B cell (primary cell): ENCODE data around the gene PDPN. TPM values are rescaled to one million over a fixed set of nuclear protein-coding genes. Genes with fewer than 3 reads are reported as not detected.

Experiments used
- ATAC-seq: fragments of 200-7000 bp; cut with Tn5 transposase; one replicate; pipeline ENCODE4 v1.10.0; 2021; ENCODE audit warnings: low read depth, mild to moderate bottlenecking, moderate number of reproducible peaks, moderate library complexity
- CTCF ChIA-PET: fragments of 350-600 bp; sonication (Branson Sonifier 250); formaldehyde crosslinking; loops from one replicate; lab custom pipeline; 2021; ENCODE audit warnings: antibody characterized with exemption, inconsistent platforms; lab: Charles Lee
- POLR2A ChIA-PET: fragments of 350-600 bp; sonication (Branson Sonifier 250); formaldehyde crosslinking; loops from one replicate; lab custom pipeline; 2021; ENCODE audit warnings: antibody characterized with exemption; lab: Charles Lee
- DNase-seq: peaks from one replicate; pipeline ENCODE4 v3.0.0; 2013
- H2AFZ ChIP-seq: 2 replicates; pipeline ENCODE4 v1.6.1; 2012; ENCODE audit warnings: mild to moderate bottlenecking, low read depth, low read length; ENCODE audit not compliant: insufficient read depth, poor library complexity, severe bottlenecking
- H3K27ac ChIP-seq, 2 donors: 1 replicate in 1 of 2; 2 replicates in 1 of 2; pipeline ENCODE4 v1.5.1; 2012 to 2013; ENCODE audit warnings: low read length in 2 of 2, mild to moderate bottlenecking in 2 of 2, moderate library complexity in 1 of 2
- H3K27me3 ChIP-seq, 4 experiments: fragments of 200-600 bp in 1 of 4; sonication (generic) in 1 of 4; replicated peaks in 1 of 4; 1 replicate in 2 of 4; 2 replicates in 2 of 4; pipeline versions ENCODE4 v1.6.1 to v1.7.0; 2013 to 2016; ENCODE audit warnings: low read length in 3 of 4, mild to moderate bottlenecking in 2 of 4, mixed read lengths in 1 of 4, moderate library complexity in 1 of 4; ENCODE audit not compliant: insufficient read depth in 4 of 4, control insufficient read depth in 3 of 4; ENCODE audit errors: control extremely low read depth in 1 of 4
- H3K36me3 ChIP-seq, 2 experiments: replicated peaks in 1 of 2; 1 replicate in 1 of 2; 2 replicates in 1 of 2; pipeline versions ENCODE4 v1.6.1 to v1.7.1; 2013; ENCODE audit warnings: low read length in 1 of 2; ENCODE audit not compliant: insufficient read depth in 2 of 2, control insufficient read depth in 1 of 2; ENCODE audit errors: control extremely low read depth in 1 of 2, extremely low read depth in 1 of 2
- H3K4me1 ChIP-seq, 2 donors: fragments of 200-600 bp in 1 of 2; sonication (generic) in 1 of 2; 1 replicate in 1 of 2; 2 replicates in 1 of 2; pipeline versions ENCODE4 v1.5.1 to v1.6.1; 2013 to 2017; ENCODE audit warnings: low read length in 2 of 2; ENCODE audit not compliant: control insufficient read depth in 2 of 2, insufficient read depth in 2 of 2
- H3K4me2 ChIP-seq: replicated peaks from 2 replicates; pipeline ENCODE3; 2012; ENCODE audit warnings: mild to moderate bottlenecking, low read depth, low read length; ENCODE audit not compliant: poor library complexity, severe bottlenecking
- H3K4me3 ChIP-seq, 5 experiments: fragments of 200-600 bp in 1 of 5; sonication (generic) in 1 of 5; 1 replicate in 3 of 5; 2 replicates in 2 of 5; pipeline versions ENCODE4 v1.5.1 to v1.7.0; 2011 to 2016; ENCODE audit warnings: low read length in 4 of 5, mild to moderate bottlenecking in 4 of 5, low read depth in 2 of 5, control low read depth in 1 of 5, moderate library complexity in 1 of 5; ENCODE audit not compliant: insufficient read depth in 1 of 5; ENCODE audit errors: control extremely low read depth in 1 of 5, extremely low read depth in 1 of 5
- H3K79me2 ChIP-seq: fragments of 200-600 bp; sonication (generic); one replicate; pipeline ENCODE4 v1.6.0; 2016; ENCODE audit warnings: low read length; ENCODE audit not compliant: control insufficient read depth, insufficient read depth
- H3K9ac ChIP-seq: fragments of 200-600 bp; sonication (generic); 2 replicates; pipeline ENCODE4 v1.6.1; 2017; ENCODE audit warnings: mild to moderate bottlenecking, low read length, moderate library complexity
- H3K9me3 ChIP-seq, 3 donors: one replicate each; pipeline versions ENCODE4 v1.6.1 to v1.7.1; 2013; ENCODE audit warnings: low read length in 2 of 3; ENCODE audit not compliant: control insufficient read depth in 2 of 3, insufficient read depth in 1 of 3; ENCODE audit errors: control extremely low read depth in 1 of 3
- H4K20me1 ChIP-seq: 2 replicates; pipeline ENCODE4 v1.6.0; 2012; ENCODE audit warnings: mild to moderate bottlenecking, low read length; ENCODE audit not compliant: insufficient read depth, control insufficient read depth, poor library complexity, severe bottlenecking
- H3K27ac Mint-ChIP-seq: one replicate; pipeline ENCODE4 v1.8.0; 2021; ENCODE audit warnings: mixed read lengths
- H3K27me3 Mint-ChIP-seq: one replicate; pipeline ENCODE4 v1.8.0; 2021; ENCODE audit warnings: mixed read lengths
- H3K4me1 Mint-ChIP-seq: one replicate; pipeline ENCODE4 v1.8.0; 2021; ENCODE audit warnings: mixed read lengths
- H3K4me3 Mint-ChIP-seq: one replicate; pipeline ENCODE4 v1.8.0; 2021; ENCODE audit warnings: mixed read lengths
- H3K9me3 Mint-ChIP-seq: one replicate; pipeline ENCODE4 v1.8.0; 2022; ENCODE audit warnings: mixed read lengths; ENCODE audit not compliant: insufficient read depth
- CTCF ChIP-seq: fragments of 200-600 bp; IDR thresholded peaks from one replicate; pipeline ENCODE4 v1.8.0; 2022; ENCODE audit warnings: antibody characterized with exemption, mild to moderate bottlenecking
- EZH2 ChIP-seq: IDR thresholded peaks from 2 replicates; pipeline ENCODE4 v1.6.1; 2012; ENCODE audit warnings: borderline replicate concordance, low read depth, mild to moderate bottlenecking, moderate library complexity, low read length; ENCODE audit not compliant: insufficient read depth, poor library complexity, severe bottlenecking
- WGBS: methylation state at CpG from one replicate; pipeline ENCODE4 v1.1.5; 2013; ENCODE audit warnings: missing lambda C conversion rate; ENCODE audit not compliant: insufficient coverage; 5-methylcytosine and 5-hydroxymethylcytosine counted together
- intact Hi-C: fragments of 100-400 bp; cut with micrococcal nuclease; formaldehyde crosslinking; loops from one replicate; pipeline ENCODE4 v1.10.0; 2022
- polyA plus RNA-seq: library from polyadenylated mRNA; depleted of rRNA; stranded (reverse); fragments of >200 nt; gene quantifications from 2 replicates; pipeline ENCODE4 v1.2.3, GENCODE V29; 2012
- total RNA-seq, 2 donors: library from RNA; stranded (reverse); fragments of 120-200 nt in 1 of 2; gene quantifications; 1 replicate in 1 of 2; 2 replicates in 1 of 2; pipeline versions ENCODE4 v1.2.3 to v1.2.4, GENCODE V29; 2013 to 2022

Gene PDPN
- total and polyA plus RNA-seq, 2 donors (not counting 1 experiment from before 2014, with no cell fraction given) = not detected

GRCh38 chr1:13536571-13536970 lies 47.1 kb upstream of the PDPN start:
- 100% methylated on average over 2 of the region's 4 CpGs for WGBS
- intact Hi-C loops = no loop called here
- no peaks in the 10 kb centered on the region for H3K27me3 ChIP-seq
- no peak overlapping the region for H2AFZ ChIP-seq
- ChIA-PET POLR2A (no interaction called here), CTCF (no interaction called here)
- Mint-ChIP-seq H3K4me1 (no peaks in the 10 kb centered on the region), H3K4me3 (no peak overlapping the region), H3K27ac (no peak overlapping the region), H3K9me3 (no peaks in the 10 kb centered on the region), H3K27me3 (peaks cover 6% of the 10 kb centered on the region)
- H3K79me2 ChIP-seq = no peaks in the 10 kb centered on the region
- no peaks in the 10 kb centered on the region for H3K36me3 ChIP-seq
- DNase-seq = no peak
- H3K4me1 ChIP-seq = no peaks in the 10 kb centered on the region
- ATAC-seq = no peak
- no peak overlapping the region for H3K4me2 ChIP-seq
- no peaks in the 10 kb centered on the region for H4K20me1 ChIP-seq
- H3K9ac ChIP-seq = no peak overlapping the region
- H3K27ac ChIP-seq = no peak overlapping the region
- no peaks in the 10 kb centered on the region for H3K9me3 ChIP-seq
- TF ChIP-seq EZH2 (no peak), CTCF (no peak)
- no peak overlapping the region for H3K4me3 ChIP-seq

GRCh38 chr1:13538832-13539231 lies 44.8 kb upstream of the PDPN start:
- H3K9ac ChIP-seq = no peak overlapping the region
- H3K4me1 ChIP-seq = no peaks in the 10 kb centered on the region
- intact Hi-C loops = no loop called here
- TF ChIP-seq EZH2 (no peak), CTCF (no peak)
- Mint-ChIP-seq H3K4me3 (no peak overlapping the region), H3K27me3 (peaks cover 6% of the 10 kb centered on the region), H3K27ac (no peak overlapping the region), H3K9me3 (no peaks in the 10 kb centered on the region), H3K4me1 (no peaks in the 10 kb centered on the region)
- no peaks in the 10 kb centered on the region for H3K9me3 ChIP-seq
- H3K27ac ChIP-seq = no peak overlapping the region
- no peaks in the 10 kb centered on the region for H4K20me1 ChIP-seq
- ATAC-seq (no peak), DNase-seq (no peak)
- H3K27me3 ChIP-seq = no peaks in the 10 kb centered on the region
- CTCF ChIA-PET = interaction anchor here (1.4 kb wide), 1 partner anchor 9 kb away, joined by 3 read pairs; no protein-coding TSS in a partner anchor
- no peak overlapping the region for H3K4me3 ChIP-seq
- WGBS = 86% methylated on average over 1 of the region's 2 CpGs
- no peaks in the 10 kb centered on the region for H3K79me2 ChIP-seq
- H3K4me2 ChIP-seq = no peak overlapping the region
- H3K36me3 ChIP-seq = no peaks in the 10 kb centered on the region
- H2AFZ ChIP-seq = no peak overlapping the region
- POLR2A ChIA-PET = no interaction called here
